MM.1S (cell line): Measurements from ENCODE around the gene ANKDD1A.

Experiments
- CTCF ChIP-seq: fragments of 300-600 bp; sonication (generic); IDR thresholded peaks from 2 replicates; pipeline ENCODE4 v1.5.1; 2016; ENCODE audit warnings: antibody characterized with exemption, low read length, mixed read lengths
- EZH2 ChIP-seq: fragments of 300-600 bp; sonication (generic); optimal IDR thresholded peaks from 2 replicates; pipeline ENCODE3; 2017; ENCODE audit warnings: low read depth, mild to moderate bottlenecking, antibody characterized with exemption, low read length, mixed read lengths
- EZH2phosphoT487 ChIP-seq: fragments of 300-600 bp; sonication (generic); IDR thresholded peaks from 2 replicates; pipeline ENCODE4 v1.6.1; 2018; ENCODE audit warnings: antibody characterized with exemption, low read length

- TF ChIP-seq CTCF, result no peak
- no peak for TF ChIP-seq EZH2phosphoT487
- TF ChIP-seq EZH2, result no peak
Observed at GRCh38 chr15:64921711-64922110, 10.0 kb downstream of the ANKDD1A start.
